Common myeloid progenitor, CD34-positive (primary cell): ENCODE results near the gene SLX9.

ENCODE experiments used
- CTCF ChIA-PET: fragments of 350-600 bp; sonication (Branson Sonifier 250); formaldehyde crosslinking; loops from one replicate; lab custom pipeline; 2021; ENCODE audit warnings: antibody characterized with exemption; lab: Charles Lee
- POLR2A ChIA-PET: fragments of 350-600 bp; sonication (Branson Sonifier 250); formaldehyde crosslinking; loops from one replicate; lab custom pipeline; 2021; ENCODE audit warnings: antibody characterized with exemption; lab: Charles Lee
- DNase-seq, 3 donors: peaks; one replicate each; pipeline versions ENCODE4 v3.0.0 to v3.0.0-alpha.2; 2013
- H3K27ac ChIP-seq, 2 experiments: 1 replicate in 1 of 2; 2 replicates in 1 of 2; pipeline ENCODE4 v1.7.0; 2013; ENCODE audit warnings: inconsistent platforms in 2 of 2, low read length in 2 of 2, mild to moderate bottlenecking in 2 of 2, low read depth in 1 of 2, moderate library complexity in 1 of 2; ENCODE audit not compliant: severe bottlenecking in 2 of 2, insufficient read depth in 1 of 2, poor library complexity in 1 of 2
- H3K27me3 ChIP-seq, 5 experiments: replicated peaks in 2 of 5; 1 replicate in 3 of 5; 2 replicates in 2 of 5; pipeline versions ENCODE4 v1.6.1 to v1.7.0; 2013; ENCODE audit warnings: low read length in 4 of 5, mild to moderate bottlenecking in 2 of 5, moderate library complexity in 2 of 5, inconsistent platforms in 1 of 5; ENCODE audit not compliant: insufficient read depth in 5 of 5, control insufficient read depth in 4 of 5
- H3K36me3 ChIP-seq, 4 experiments: 1 replicate in 2 of 4; 2 replicates in 2 of 4; pipeline versions ENCODE4 v1.6.1 to v1.7.0; 2013; ENCODE audit warnings: low read length in 3 of 4, control low read depth in 1 of 4, mild to moderate bottlenecking in 1 of 4; ENCODE audit not compliant: control insufficient read depth in 4 of 4, insufficient read depth in 4 of 4
- H3K4me1 ChIP-seq, 4 experiments: 1 replicate in 3 of 4; 2 replicates in 1 of 4; pipeline versions ENCODE4 v1.6.1 to v1.7.1; 2013; ENCODE audit warnings: low read length in 3 of 4, mild to moderate bottlenecking in 3 of 4, control low read depth in 1 of 4, inconsistent platforms in 1 of 4, moderate library complexity in 1 of 4; ENCODE audit not compliant: control insufficient read depth in 4 of 4, insufficient read depth in 4 of 4; ENCODE audit errors: control extremely low read depth in 1 of 4
- H3K4me3 ChIP-seq, 7 experiments: 1 replicate in 4 of 7; 2 replicates in 3 of 7; pipeline versions ENCODE4 v1.5.1 to v1.7.0; 2013; ENCODE audit warnings: mild to moderate bottlenecking in 7 of 7, low read length in 6 of 7, moderate library complexity in 6 of 7, inconsistent platforms in 2 of 7, low read depth in 2 of 7, control low read depth in 1 of 7; ENCODE audit not compliant: insufficient read depth in 4 of 7, control insufficient read depth in 1 of 7; ENCODE audit errors: extremely low read depth in 1 of 7
- H3K9me3 ChIP-seq, 5 experiments: 1 replicate in 4 of 5; 2 replicates in 1 of 5; pipeline versions ENCODE4 v1.6.1 to v1.7.1; 2013; ENCODE audit warnings: low read length in 4 of 5, mild to moderate bottlenecking in 2 of 5, inconsistent platforms in 1 of 5, low read depth in 1 of 5, moderate library complexity in 1 of 5; ENCODE audit not compliant: control insufficient read depth in 4 of 5, insufficient read depth in 2 of 5; ENCODE audit errors: control extremely low read depth in 1 of 5
- WGBS: methylation state at CpG from one replicate; pipeline ENCODE4 v1.1.5; 2013; ENCODE audit not compliant: insufficient coverage; 5-methylcytosine and 5-hydroxymethylcytosine counted together

Gene SLX9

GRCh38 chr21:44902268-44903049, 37.4 kb upstream of the SLX9 start:
- Histone ChIP-seq H3K27ac (no peak overlapping the region), H3K36me3 (peaks cover 16 to 84% (median 64%) of the 10 kb centered on the region in 4 experiments), H3K9me3 (no peaks in the 10 kb centered on the region), H3K27me3 (no peaks in the 10 kb centered on the region), H3K4me1 (peaks cover 0 to 8% (median 6%) of the 10 kb centered on the region in 4 experiments), H3K4me3 (no peak overlapping the region)
- ChIA-PET POLR2A (no interaction called here), CTCF (interaction anchor here (1.6 kb wide), 1 partner anchor 27 kb away, joined by 4 read pairs; no protein-coding TSS in a partner anchor)
- no peak for DNase-seq
- WGBS, result 98% methylated on average over 20 of the region's 30 CpGs

- Histone ChIP-seq H3K27me3 (no peaks in the 10 kb centered on the region), H3K9me3 (no peaks in the 10 kb centered on the region), H3K27ac (no peak overlapping the region), H3K4me1 (peaks cover under 1 to 14% (median 12%) of the 10 kb centered on the region in 4 experiments), H3K4me3 (no peak overlapping the region), H3K36me3 (peaks cover 13 to 78% (median 58%) of the 10 kb centered on the region in 4 experiments)
- WGBS, result 94% methylated on average over 11 of the region's 18 CpGs
- ChIA-PET POLR2A (no interaction called here), CTCF (no interaction called here)
- no peak for DNase-seq
These were observed 36.7 kb upstream of the SLX9 start for GRCh38 chr21:44903050-44903685.

GRCh38 chr21:44903689-44904088, 36.1 kb upstream of the SLX9 start:
- H3K9me3 ChIP-seq, result no peaks in the 10 kb centered on the region
- H3K27me3 ChIP-seq, result no peaks in the 10 kb centered on the region
- H3K4me3 ChIP-seq, result no peak overlapping the region
- no peak overlapping the region for H3K27ac ChIP-seq
- H3K36me3 ChIP-seq, result peaks cover 13 to 74% (median 54%) of the 10 kb centered on the region in 4 experiments
- DNase-seq, result no peak
- ChIA-PET POLR2A (no interaction called here), CTCF (no interaction called here)
- peaks cover 4 to 19% (median 16%) of the 10 kb centered on the region in 4 experiments for H3K4me1 ChIP-seq
- over 99% methylated on average over 21 of the region's 22 CpGs for WGBS

GRCh38 chr21:44904141-44904923, 35.5 kb upstream of the SLX9 start:
- Histone ChIP-seq H3K4me1 (peaks cover 4 to 25% (median 23%) of the 10 kb centered on the region in 4 experiments), H3K4me3 (no peak overlapping the region), H3K9me3 (no peaks in the 10 kb centered on the region), H3K27ac (no peak overlapping the region), H3K27me3 (no peaks in the 10 kb centered on the region), H3K36me3 (peaks cover 14 to 74% (median 50%) of the 10 kb centered on the region in 4 experiments)
- 96% methylated on average over 11 of the region's 14 CpGs for WGBS
- no peak for DNase-seq
- CTCF ChIA-PET, result no interaction called here
- POLR2A ChIA-PET, result no interaction called here

GRCh38 chr21:44905016-44905727, 34.7 kb upstream of the SLX9 start:
- Histone ChIP-seq H3K27ac (no peak overlapping the region), H3K9me3 (no peaks in the 10 kb centered on the region), H3K36me3 (peaks cover 14 to 72% (median 44%) of the 10 kb centered on the region in 4 experiments), H3K4me3 (no peak overlapping the region), H3K4me1 (peaks cover 6 to 34% (median 31%) of the 10 kb centered on the region in 4 experiments), H3K27me3 (no peaks in the 10 kb centered on the region)
- DNase-seq, result no peak
- WGBS, result 99% methylated on average over 22 of the region's 22 CpGs
- POLR2A ChIA-PET, result no interaction called here
- CTCF ChIA-PET, result interaction anchor here (1.2 kb wide), 1 partner anchor 7 kb away, joined by 3 read pairs; no protein-coding TSS in a partner anchor

- peaks cover 14 to 69% (median 39%) of the 10 kb centered on the region in 4 experiments for H3K36me3 ChIP-seq
- ChIA-PET POLR2A (no interaction called here), CTCF (interaction anchor here (1.2 kb wide), 1 partner anchor 8 kb away, joined by 3 read pairs; no protein-coding TSS in a partner anchor)
- WGBS, result 89% methylated on average over 6 of the region's 7 CpGs
- no peak overlapping the region for H3K27ac ChIP-seq
- no peak for DNase-seq
- peaks cover 6 to 39% (median 36%) of the 10 kb centered on the region in 4 experiments for H3K4me1 ChIP-seq
- H3K4me3 ChIP-seq, result no peak overlapping the region
- H3K9me3 ChIP-seq, result no peaks in the 10 kb centered on the region
- no peaks in the 10 kb centered on the region for H3K27me3 ChIP-seq
These were observed 34.1 kb upstream of the SLX9 start for GRCh38 chr21:44905728-44906090.
